ENCODE data around the gene AWAT2.

The AWAT2 gene

GRCh38 chrX:70030301-70030767, 19.4 kb downstream of the AWAT2 start:
- no peaks in the 10 kb centered on the region for H3K27me3 Mint-ChIP-seq (ENCODE audit: low read depth)
- H3K9me3 Mint-ChIP-seq = peaks cover 2% of the 10 kb centered on the region
- H3K4me3 Mint-ChIP-seq = no peak overlapping the region
- no peaks in the 10 kb centered on the region for H3K36me3 Mint-ChIP-seq (ENCODE audit: low read depth)
- H3K27ac Mint-ChIP-seq = peak overlapping the region in 2 of 3 experiments; percentile 20 to 46
- TF ChIP-seq CTCF (IDR thresholded peaks at IDR 0.05; ENCODE audit: unreplicated experiment in 3 of 3) = peak; percentile 56 to 66 (median 59)
- H3K4me1 Mint-ChIP-seq = peaks cover 25% of the 10 kb centered on the region

GRCh38 chrX:70029863-70030262, 19.9 kb downstream of the AWAT2 start:
- H3K4me3 Mint-ChIP-seq = no peak overlapping the region
- H3K4me1 Mint-ChIP-seq = peaks cover 27% of the 10 kb centered on the region
- TF ChIP-seq CTCF (IDR thresholded peaks at IDR 0.05; ENCODE audit: unreplicated experiment in 3 of 3) = no peak
- no peaks in the 10 kb centered on the region for H3K27me3 Mint-ChIP-seq (ENCODE audit: low read depth)
- H3K36me3 Mint-ChIP-seq (ENCODE audit: low read depth) = no peaks in the 10 kb centered on the region
- peak overlapping the region in 1 of 3 experiments; percentile 20 for H3K27ac Mint-ChIP-seq
- peaks cover 2% of the 10 kb centered on the region for H3K9me3 Mint-ChIP-seq

GRCh38 chrX:70026851-70027200, 22.9 kb downstream of the AWAT2 start:
- TF ChIP-seq CTCF (IDR thresholded peaks at IDR 0.05; ENCODE audit: unreplicated experiment in 3 of 3) = no peak
- H3K27ac Mint-ChIP-seq = no peak overlapping the region
- H3K4me3 Mint-ChIP-seq = no peak overlapping the region
- no peaks in the 10 kb centered on the region for H3K36me3 Mint-ChIP-seq (ENCODE audit: low read depth)
- H3K4me1 Mint-ChIP-seq = peaks cover 26% of the 10 kb centered on the region
- no peaks in the 10 kb centered on the region for H3K27me3 Mint-ChIP-seq (ENCODE audit: low read depth)
- peaks cover 2% of the 10 kb centered on the region for H3K9me3 Mint-ChIP-seq

- H3K4me1 Mint-ChIP-seq = peaks cover 26% of the 10 kb centered on the region
- peak overlapping the region in 1 of 3 experiments; percentile 49 for H3K27ac Mint-ChIP-seq
- H3K4me3 Mint-ChIP-seq = no peak overlapping the region
Measured at GRCh38 chrX:70026112-70026850, 23.5 kb downstream of the AWAT2 start.

GRCh38 chrX:70025464-70025863, 24.3 kb downstream of the AWAT2 start:
- H3K9me3 Mint-ChIP-seq = peaks cover 2% of the 10 kb centered on the region
- TF ChIP-seq CTCF (IDR thresholded peaks at IDR 0.05; ENCODE audit: unreplicated experiment in 3 of 3) = no peak
- H3K36me3 Mint-ChIP-seq (ENCODE audit: low read depth) = no peaks in the 10 kb centered on the region
- peaks cover 23% of the 10 kb centered on the region for H3K4me1 Mint-ChIP-seq
- peak overlapping the region in 1 of 3 experiments; percentile 49 for H3K27ac Mint-ChIP-seq
- no peaks in the 10 kb centered on the region for H3K27me3 Mint-ChIP-seq (ENCODE audit: low read depth)
- H3K4me3 Mint-ChIP-seq = no peak overlapping the region

More at GRCh38 chrX:70026112-70026850, 23.5 kb downstream of the AWAT2 start:
- Mint-ChIP-seq H3K9me3 (peaks cover 2% of the 10 kb centered on the region), H3K27me3 (ENCODE audit: low read depth) (no peaks in the 10 kb centered on the region), H3K36me3 (ENCODE audit: low read depth) (no peaks in the 10 kb centered on the region)
- TF ChIP-seq CTCF (IDR thresholded peaks at IDR 0.05; ENCODE audit: unreplicated experiment in 3 of 3) = no peak

- TF ChIP-seq CTCF (IDR thresholded peaks at IDR 0.05; ENCODE audit: unreplicated experiment in 3 of 3) = no peak
- Mint-ChIP-seq H3K36me3 (ENCODE audit: low read depth) (no peaks in the 10 kb centered on the region), H3K27me3 (ENCODE audit: low read depth) (no peaks in the 10 kb centered on the region), H3K4me1 (peaks cover 15% of the 10 kb centered on the region), H3K27ac (no peak overlapping the region), H3K9me3 (peaks cover 5% of the 10 kb centered on the region), H3K4me3 (no peak overlapping the region)
Measured at GRCh38 chrX:70022616-70023015, 27.1 kb downstream of the AWAT2 start.

Data from nephron (organoid).